HG03139 (cell line): ENCODE data around the gene TRAF3IP1.
"Not testable (repeated sequence)": the region's sequence is repeated elsewhere in the genome, so short reads cannot be mapped to it uniquely, and the experiment has no call there.

Experiments
- ATAC-seq: cut with Tn5 transposase; IDR thresholded peaks from one replicate; pipeline ENCODE4 v1.9.1; 2021; ENCODE audit not compliant: unreplicated experiment

The TRAF3IP1 gene

GRCh38 chr2:238338710-238339394 lies 18.5 kb downstream of the TRAF3IP1 start:
- ATAC-seq = no peak

- ATAC-seq = no peak
Observed at GRCh38 chr2:238339395-238339780, 19.1 kb downstream of the TRAF3IP1 start.

GRCh38 chr2:238339814-238340213 lies 19.5 kb downstream of the TRAF3IP1 start:
- ATAC-seq = no peak

- no peak for ATAC-seq
Observed at GRCh38 chr2:238341536-238341935, 21.2 kb downstream of the TRAF3IP1 start.

- no peak for ATAC-seq
Observed at GRCh38 chr2:238344035-238344434, 23.7 kb downstream of the TRAF3IP1 start.

- no peak for ATAC-seq
Observed at GRCh38 chr2:238344517-238344916, 24.2 kb downstream of the TRAF3IP1 start.

GRCh38 chr2:238345297-238345968 lies 25.1 kb downstream of the TRAF3IP1 start:
- no peak for ATAC-seq

GRCh38 chr2:238346544-238346943 lies 26.2 kb downstream of the TRAF3IP1 start:
- no peak for ATAC-seq

GRCh38 chr2:238350150-238350897 lies 30.0 kb downstream of the TRAF3IP1 start:
- ATAC-seq = no peak

- ATAC-seq = no peak
Observed at GRCh38 chr2:238351315-238351714, 31.0 kb downstream of the TRAF3IP1 start.

GRCh38 chr2:238352361-238352760 lies 32.0 kb downstream of the TRAF3IP1 start:
- no peak for ATAC-seq

GRCh38 chr2:238358769-238359168 lies 38.5 kb downstream of the TRAF3IP1 start:
- no peak for ATAC-seq

- ATAC-seq = no peak
Observed at GRCh38 chr2:238359403-238359802, 39.1 kb downstream of the TRAF3IP1 start.

- no peak for ATAC-seq
Observed at GRCh38 chr2:238361877-238362276, 41.6 kb downstream of the TRAF3IP1 start.

GRCh38 chr2:238362626-238363025 lies 42.3 kb downstream of the TRAF3IP1 start:
- no peak for ATAC-seq

- no peak for ATAC-seq
Observed at GRCh38 chr2:238369591-238370040, 49.3 kb downstream of the TRAF3IP1 start.

- no peak for ATAC-seq
Observed at GRCh38 chr2:238370094-238370822, 49.9 kb downstream of the TRAF3IP1 start.

GRCh38 chr2:238370823-238371372 lies 50.6 kb downstream of the TRAF3IP1 start:
- ATAC-seq = no peak

- not testable (repeated sequence) for ATAC-seq
Observed at GRCh38 chr2:238372277-238372676, 52.0 kb downstream of the TRAF3IP1 start.

GRCh38 chr2:238376884-238377391 lies 56.6 kb downstream of the TRAF3IP1 start:
- no peak for ATAC-seq
